ENCODE data around the gene GRHPR. TPM values are rescaled to one million over a fixed set of nuclear protein-coding genes. Genes with fewer than 3 reads are reported as not detected.

Gene GRHPR
- total and polyA plus RNA-seq, 10 of the 15 experiments (the other 5 are each of a cell fraction or from before 2014, with no cell fraction given): 52.4 to 194 (median 126) TPM

- TF ChIP-seq ZBTB40 (IDR thresholded peaks at IDR 0.05; ENCODE audit: borderline replicate concordance): peak; percentile 64; the same call in 1 of the 2 replicates
- TF ChIP-seq IKZF1 (conservative IDR thresholded peaks at IDR 0.05): peak; percentile 99
- TF ChIP-seq KDM1A (IDR thresholded peaks at IDR 0.05; ENCODE audit: borderline replicate concordance): no peak
- 0 out of 2 replicates have a peak, but pooled peaks have one; percentile 30 for TF ChIP-seq STAT1 (conservative IDR thresholded peaks at IDR 0.05)
- no peak for TF ChIP-seq ZNF274 (IDR thresholded peaks at IDR 0.05; ENCODE audit: insufficient read depth, insufficient read length)
- TF ChIP-seq PML (IDR thresholded peaks at IDR 0.05; ENCODE audit: low read length): no peak
- TF ChIP-seq EED (IDR thresholded peaks at IDR 0.05; ENCODE audit: low read depth): peak; percentile 100
- TF ChIP-seq MLLT1 (IDR thresholded peaks at IDR 0.05): peak; percentile 98
- peak; percentile 100 for TF ChIP-seq NR2F1 (conservative IDR thresholded peaks at IDR 0.05)
- TF ChIP-seq ZZZ3 (IDR thresholded peaks at IDR 0.05; ENCODE audit: control insufficient read depth, insufficient read length, low read depth): no peak
- TF ChIP-seq RAD21 (IDR thresholded peaks at IDR 0.05; ENCODE audit: insufficient read depth, low read depth, low read length): no peak
- peak; percentile 93 for TF ChIP-seq ZNF207 (IDR thresholded peaks at IDR 0.05; ENCODE audit: borderline replicate concordance)
- no peak; the same call in 1 of the 2 replicates for TF ChIP-seq SIN3A (IDR thresholded peaks at IDR 0.05; ENCODE audit: low read depth, low read length)
- no peak for TF ChIP-seq CEBPZ (IDR thresholded peaks at IDR 0.05; ENCODE audit: low read depth, low read length)
- TF ChIP-seq ZBTB4 (CRISPR knock-in tag; IDR thresholded peaks at IDR 0.05): no peak
These were observed 13.4 kb upstream of the GRHPR start (continued) for GRCh38 chr9:37408933-37409710.

All from GM12878 (cell line).